ENCODE data around the gene GPSM3.

DNA sequence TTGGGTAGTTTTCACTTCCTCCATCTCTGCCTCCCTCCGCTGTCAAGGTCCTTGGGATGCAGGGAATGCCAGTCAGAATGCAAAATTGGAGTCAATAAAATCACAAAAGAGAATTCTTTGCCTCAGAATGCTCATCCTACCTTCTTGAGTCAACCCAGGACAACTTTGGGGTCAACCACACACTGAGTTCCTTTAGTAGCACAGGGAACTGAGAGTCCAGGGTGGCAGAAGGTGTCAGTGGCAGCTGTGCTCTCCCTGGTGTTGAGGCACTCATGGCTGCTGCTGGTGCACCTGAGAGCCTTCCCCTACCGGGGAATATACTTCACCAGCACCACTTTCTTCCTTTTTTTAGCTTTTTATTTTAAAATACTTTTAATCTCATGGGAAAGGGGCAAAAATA is 32.3 kb upstream of the GPSM3 start:
- TF ChIP-seq CTCF (IDR thresholded peaks at IDR 0.05): no peak
- TF ChIP-seq POLR2AphosphoS5 (IDR thresholded peaks at IDR 0.05): no peak
